GM21423 (cell line): Measurements from ENCODE around the gene OTULIN.

ENCODE experiments used
- ATAC-seq: cut with Tn5 transposase; IDR thresholded peaks from one replicate; pipeline ENCODE4 v1.9.1; 2021; ENCODE audit warnings: mild to moderate bottlenecking, moderate library complexity; ENCODE audit not compliant: unreplicated experiment

OTULIN gene

GRCh38 chr5:14718778-14719177, 54.3 kb downstream of the OTULIN start:
- no peak for ATAC-seq

DNA sequence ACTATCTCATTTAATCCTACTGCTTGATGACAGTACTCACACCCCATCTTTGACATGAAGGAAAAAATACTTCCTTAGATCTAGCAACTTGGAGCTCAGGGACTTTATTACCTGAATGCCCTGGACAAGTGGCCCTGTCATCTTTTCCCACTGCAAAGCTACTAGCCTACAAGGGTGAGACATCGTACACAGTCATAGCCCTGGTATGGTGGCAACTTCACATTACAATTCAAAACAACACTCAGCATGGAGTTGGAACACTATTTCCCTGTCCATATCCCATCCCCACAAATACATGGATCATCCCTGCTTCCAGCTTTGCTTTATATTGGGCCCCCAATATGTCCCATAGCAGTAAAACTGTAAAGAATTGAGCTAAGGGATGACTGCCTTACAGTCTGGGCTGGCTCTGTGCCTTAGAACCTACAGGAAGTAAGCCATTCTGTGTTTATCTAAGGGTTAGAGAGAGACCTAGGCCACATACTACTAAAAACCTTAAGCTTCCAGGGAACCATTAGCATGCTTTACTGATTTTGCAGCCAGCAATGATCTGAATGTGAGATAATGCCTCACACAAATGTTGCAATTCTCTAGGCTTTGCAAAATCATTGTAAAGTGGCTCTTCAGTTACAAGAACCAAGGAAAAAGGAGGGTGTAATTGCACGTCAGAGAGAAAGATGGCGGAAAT, 55.9 kb downstream of the OTULIN start:
- no peak for ATAC-seq

DNA sequence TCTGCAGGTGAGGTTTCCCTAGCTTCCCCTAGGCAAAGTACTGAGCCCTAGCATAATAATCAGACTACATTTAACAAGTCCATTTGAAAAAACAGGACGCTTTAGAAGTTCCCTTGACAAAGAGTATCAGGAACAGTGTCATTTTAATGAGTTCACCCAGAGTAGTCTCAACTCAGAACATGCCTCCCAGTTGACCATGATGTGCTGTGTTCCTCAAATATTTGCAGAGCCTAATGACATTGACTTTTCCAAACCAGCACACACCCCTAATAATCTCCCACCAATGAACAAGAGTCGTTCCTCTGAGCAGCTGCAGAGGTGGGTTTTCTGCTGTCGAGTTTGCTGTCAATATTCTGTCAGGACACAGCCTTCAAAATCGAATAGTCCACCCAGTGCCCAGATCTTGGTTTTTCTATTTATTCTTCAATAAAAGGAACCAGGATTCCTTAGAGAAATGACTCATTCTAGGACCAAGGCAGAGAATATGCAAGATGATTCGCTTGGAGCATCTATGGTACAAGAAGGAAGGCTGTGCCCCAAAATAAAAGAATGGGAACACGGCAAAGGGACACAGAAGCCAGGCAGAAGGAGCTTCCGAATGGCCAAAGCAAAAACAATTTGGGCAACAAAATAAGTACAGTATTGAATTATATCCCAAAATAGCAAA, 57.6 kb downstream of the OTULIN start:
- no peak for ATAC-seq

DNA sequence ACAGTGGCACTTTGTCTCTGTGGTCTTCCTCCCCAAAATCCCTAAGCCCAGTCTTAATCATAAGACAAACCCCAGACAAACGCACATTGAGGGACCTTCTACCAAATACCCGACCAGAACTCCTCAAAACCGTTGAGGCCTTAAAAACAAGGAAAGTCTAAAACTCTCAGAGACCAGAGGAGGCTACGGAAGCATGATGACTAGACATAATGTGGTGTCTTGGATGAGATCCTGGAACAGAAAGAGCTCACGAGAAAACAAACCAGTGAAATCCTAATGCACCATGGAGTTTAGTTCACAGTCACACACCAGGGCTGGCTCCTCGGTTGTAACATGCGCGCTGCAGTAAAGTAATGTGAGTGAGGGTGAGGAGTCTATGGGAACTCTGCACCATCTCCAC, 58.4 kb downstream of the OTULIN start:
- ATAC-seq = no peak

DNA sequence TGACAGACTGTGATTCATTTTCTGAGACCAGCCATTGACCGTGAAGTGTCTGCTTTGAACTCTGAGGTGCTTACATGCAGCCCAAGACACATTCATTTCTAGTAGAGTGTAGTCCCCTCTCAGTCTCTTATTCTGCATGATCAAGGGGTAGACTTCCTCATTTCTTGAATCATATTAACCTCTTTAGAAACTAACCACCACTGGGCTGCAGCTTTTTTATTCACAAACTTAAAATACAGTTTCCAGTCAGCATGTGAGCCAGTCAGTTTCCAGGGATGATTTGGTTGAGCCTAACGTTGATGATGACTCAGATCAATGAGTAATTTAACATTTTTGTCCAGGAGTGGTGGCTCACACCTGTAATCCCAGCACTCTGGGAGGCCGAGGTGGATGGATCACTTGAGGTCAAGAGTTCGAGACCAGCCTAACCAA, 59.2 kb downstream of the OTULIN start:
- ATAC-seq = no peak

GRCh38 chr5:14724633-14725032, 60.1 kb downstream of the OTULIN start:
- no peak for ATAC-seq

- ATAC-seq = no peak
Observed at GRCh38 chr5:14726066-14726838, 61.7 kb downstream of the OTULIN start.

DNA sequence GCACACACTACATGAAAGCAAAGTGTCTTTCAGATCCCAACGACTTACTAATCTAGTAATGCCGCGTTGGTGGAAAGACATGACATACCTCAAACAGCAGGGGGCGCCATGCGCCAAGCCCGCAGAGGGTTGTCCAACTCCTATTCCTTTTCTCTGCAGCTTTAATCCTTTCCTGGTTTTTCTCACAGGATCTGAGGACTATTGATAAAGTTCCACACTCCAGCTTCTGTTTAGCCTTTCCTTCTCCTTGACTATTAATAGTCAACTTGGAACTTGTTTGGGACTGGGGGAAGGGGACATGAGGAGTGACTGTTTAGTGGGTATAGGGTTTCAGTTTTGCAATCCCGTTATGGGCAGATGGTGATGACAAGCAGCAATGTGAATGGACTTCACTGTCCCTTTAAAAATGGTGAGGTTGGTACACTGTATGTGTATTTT, 62.9 kb downstream of the OTULIN start:
- ATAC-seq = peak; percentile 60

DNA sequence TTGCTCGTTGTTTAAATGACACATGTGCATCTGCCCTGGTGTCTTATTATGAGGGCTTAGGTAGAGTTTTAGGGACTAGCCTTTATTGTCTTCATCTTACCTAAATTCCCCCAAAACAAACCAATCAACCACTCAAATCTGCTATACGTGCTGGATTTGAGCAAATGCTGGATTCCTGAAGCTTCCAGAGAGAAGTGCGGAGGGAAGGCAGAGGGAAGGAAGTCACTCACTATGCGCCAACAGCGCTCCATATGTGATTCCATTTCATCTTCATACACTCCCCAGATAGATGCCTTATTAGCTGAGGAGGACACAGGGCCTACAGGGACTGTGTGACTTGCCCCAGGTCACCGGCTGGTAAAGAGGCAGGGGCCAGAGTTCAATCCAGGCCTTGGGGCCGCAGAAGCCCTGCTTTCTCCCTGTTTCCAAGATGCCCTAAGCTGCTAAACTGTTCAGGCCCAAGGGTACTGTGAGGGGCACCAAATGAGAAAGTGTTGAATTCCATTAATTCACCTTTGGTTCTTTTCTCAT, 63.5 kb downstream of the OTULIN start:
- no peak for ATAC-seq

- ATAC-seq = no peak
Observed at GRCh38 chr5:14728459-14728938, 64.0 kb downstream of the OTULIN start.

- ATAC-seq = no peak
Observed at GRCh38 chr5:14729448-14730385, 65.2 kb downstream of the OTULIN start.

DNA sequence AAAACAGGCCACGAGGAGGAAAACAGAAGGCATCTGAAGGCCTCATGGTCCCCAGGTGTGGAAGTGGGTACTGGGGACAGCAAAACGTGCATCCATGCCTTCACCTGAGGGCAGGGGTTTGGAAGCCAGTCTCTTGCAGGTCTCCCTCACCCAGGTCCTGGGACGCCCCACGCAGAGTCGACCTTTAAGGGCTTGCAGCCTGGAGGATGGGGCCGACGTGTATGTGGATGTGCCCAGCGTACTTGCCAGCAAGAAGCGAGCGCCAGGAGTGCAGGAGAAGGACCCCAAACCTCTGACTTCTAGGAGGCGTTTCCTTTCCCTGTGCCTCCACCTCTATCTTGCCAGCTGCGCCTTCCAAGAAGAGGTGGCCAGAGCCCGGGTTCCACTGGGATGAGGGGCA, 65.9 kb downstream of the OTULIN start:
- ATAC-seq = no peak

DNA sequence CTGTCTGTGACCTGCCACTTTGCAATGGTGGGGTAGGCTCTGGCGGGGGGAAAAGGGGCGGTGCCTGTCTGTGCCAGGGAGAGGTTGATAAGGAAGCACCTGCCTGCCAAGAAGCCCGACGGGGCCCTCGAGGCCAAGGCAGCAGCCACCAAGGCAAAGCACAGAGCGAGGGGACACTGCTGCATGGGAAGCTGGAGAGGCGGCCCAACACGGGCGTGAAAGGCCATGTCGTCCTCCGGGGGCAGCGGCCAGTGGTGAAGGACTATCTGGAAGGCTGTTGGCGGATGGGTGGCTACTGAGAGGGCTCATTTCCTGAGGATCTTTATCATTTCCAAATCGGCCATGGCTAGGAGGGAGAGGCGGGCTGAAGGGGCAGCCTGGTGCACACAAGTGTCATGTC, 66.4 kb downstream of the OTULIN start:
- ATAC-seq = no peak

- ATAC-seq = no peak
Observed at GRCh38 chr5:14732991-14733390, 68.5 kb downstream of the OTULIN start.

DNA sequence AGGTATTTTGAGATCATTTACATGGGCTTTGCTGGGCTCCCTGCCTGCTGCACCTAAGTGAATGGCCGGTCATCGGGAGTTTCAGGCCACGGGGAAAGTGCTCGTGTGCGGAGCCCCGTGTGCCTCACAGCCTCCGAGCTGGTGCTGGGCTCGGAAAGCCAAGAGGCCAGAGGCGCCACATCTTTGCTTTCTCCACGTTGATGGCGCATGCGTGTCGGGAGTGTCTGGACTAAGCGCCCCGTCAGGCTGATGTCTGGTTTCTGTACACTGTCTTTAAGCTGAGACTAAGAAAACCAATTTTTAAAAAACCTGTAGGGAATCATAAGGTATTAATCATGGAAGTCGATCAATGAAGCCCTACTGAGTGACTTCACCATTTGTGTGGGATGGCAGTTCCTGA, 69.1 kb downstream of the OTULIN start:
- no peak for ATAC-seq

DNA sequence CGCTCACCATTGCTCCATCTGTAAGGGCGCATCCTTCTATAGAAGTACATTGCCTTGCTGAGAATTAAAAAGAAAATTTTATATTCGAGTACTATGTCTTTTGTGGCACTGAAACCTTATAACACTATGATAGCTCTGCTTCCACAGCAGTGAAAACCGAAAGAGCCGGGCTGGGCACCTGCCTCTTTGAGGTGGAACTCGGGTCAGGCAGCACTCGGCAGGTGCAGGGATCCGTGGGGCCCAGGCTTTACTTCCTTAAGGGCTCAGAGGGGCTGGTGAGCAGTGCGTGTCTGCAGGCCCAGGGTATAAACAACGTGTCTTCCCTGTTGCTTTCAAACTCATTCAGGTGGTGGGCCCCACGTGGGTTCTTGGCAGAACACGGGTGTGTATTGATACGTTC, 69.9 kb downstream of the OTULIN start:
- ATAC-seq = no peak

GRCh38 chr5:14735944-14736343, 71.4 kb downstream of the OTULIN start:
- no peak for ATAC-seq

DNA sequence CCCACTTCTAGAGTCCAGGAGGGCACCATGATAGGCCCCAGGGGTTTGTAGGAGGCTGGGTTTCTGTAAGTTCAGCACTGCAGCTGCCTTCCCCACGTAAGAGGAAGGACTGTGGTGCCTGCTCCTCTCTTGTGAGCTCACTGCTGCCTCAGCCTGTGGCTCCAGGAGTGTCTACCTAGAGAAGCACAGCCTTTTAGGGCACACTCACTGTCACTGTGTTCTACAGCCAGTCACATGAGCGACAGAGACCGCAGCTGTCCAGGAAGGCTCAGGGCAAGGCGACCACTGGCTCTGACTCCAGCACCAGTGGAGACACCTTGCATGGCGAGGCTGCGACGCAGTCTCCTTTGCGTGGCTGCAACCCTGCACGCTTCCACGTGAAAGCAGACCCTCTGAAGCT, 72.8 kb downstream of the OTULIN start:
- no peak for ATAC-seq

- no peak for ATAC-seq
Observed at GRCh38 chr5:14738050-14738449, 73.5 kb downstream of the OTULIN start.

DNA sequence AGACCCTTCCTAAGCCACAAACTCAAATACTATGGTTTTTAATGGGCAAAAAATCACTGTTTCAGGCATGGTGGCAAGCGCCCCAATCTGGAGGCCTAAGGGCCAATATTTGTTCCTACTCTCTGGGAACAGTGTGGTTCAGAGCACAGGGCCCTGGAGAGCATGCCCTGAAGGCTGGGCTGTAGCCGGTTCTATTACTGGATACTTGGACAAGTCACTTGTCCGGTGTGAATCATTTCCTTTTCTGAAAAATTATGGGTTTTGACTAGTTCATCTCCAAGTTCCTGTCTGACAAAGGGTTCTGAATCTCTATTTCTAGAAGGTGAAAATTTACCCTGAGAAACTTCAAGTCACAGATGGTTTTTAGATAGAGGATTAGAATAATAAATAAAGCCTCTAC, 75.0 kb downstream of the OTULIN start:
- no peak for ATAC-seq
